ENCODE measurements around the gene OXT.

The OXT gene

GRCh38 chr20:3101737-3102574 lies 30.5 kb downstream of the OXT start:
- DNase-seq (ENCODE audit: low read depth, low spot score), result no peak
- H3K4me3 ChIP-seq, result no peak overlapping the region

GRCh38 chr20:3102575-3103368 lies 31.4 kb downstream of the OXT start:
- TF ChIP-seq EZH2 (IDR thresholded peaks at IDR 0.05) (no peak), FOXP2 (optimal IDR thresholded peaks at IDR 0.05; ENCODE audit: control extremely low read depth, extremely low read length, insufficient read depth) (no peak), POLR2AphosphoS5 (IDR thresholded peaks at IDR 0.05; ENCODE audit: borderline replicate concordance, low read depth, low read length) (no peak)
- no peak overlapping the region for H3K4me3 ChIP-seq
- no peak overlapping the region for H3K27ac ChIP-seq
- no peak for DNase-seq (ENCODE audit: low read depth, low spot score)
- no peak overlapping the region for H3K9ac ChIP-seq (ENCODE audit: insufficient read length)
- H3K36me3 ChIP-seq (ENCODE audit: insufficient read depth, low read length), result no peaks in the 10 kb centered on the region
- H3K9me3 ChIP-seq (ENCODE audit: low read depth, low read length), result no peaks in the 10 kb centered on the region

More at GRCh38 chr20:3101737-3102574, 30.5 kb downstream of the OXT start:
- no peak overlapping the region for H3K9ac ChIP-seq (ENCODE audit: insufficient read length)
- no peaks in the 10 kb centered on the region for H3K36me3 ChIP-seq (ENCODE audit: insufficient read depth, low read length)
- no peak for TF ChIP-seq FOXP2 (optimal IDR thresholded peaks at IDR 0.05; ENCODE audit: control extremely low read depth, extremely low read length, insufficient read depth)
- no peak for TF ChIP-seq EZH2 (IDR thresholded peaks at IDR 0.05)
- no peak for TF ChIP-seq POLR2AphosphoS5 (IDR thresholded peaks at IDR 0.05; ENCODE audit: borderline replicate concordance, low read depth, low read length)
- no peak overlapping the region for H3K27ac ChIP-seq
- no peaks in the 10 kb centered on the region for H3K9me3 ChIP-seq (ENCODE audit: low read depth, low read length)

- no peaks in the 10 kb centered on the region for H3K9me3 ChIP-seq (ENCODE audit: low read depth, low read length)
- H3K27ac ChIP-seq, result no peak overlapping the region
- no peak for TF ChIP-seq EZH2 (IDR thresholded peaks at IDR 0.05)
- TF ChIP-seq POLR2AphosphoS5 (IDR thresholded peaks at IDR 0.05; ENCODE audit: borderline replicate concordance, low read depth, low read length), result no peak
- no peak for TF ChIP-seq FOXP2 (optimal IDR thresholded peaks at IDR 0.05; ENCODE audit: control extremely low read depth, extremely low read length, insufficient read depth)
- H3K36me3 ChIP-seq (ENCODE audit: insufficient read depth, low read length), result no peaks in the 10 kb centered on the region
- DNase-seq (ENCODE audit: low read depth, low spot score), result no peak
- H3K9ac ChIP-seq (ENCODE audit: insufficient read length), result no peak overlapping the region
- H3K4me3 ChIP-seq, result no peak overlapping the region
Measured at GRCh38 chr20:3103369-3104032, 32.1 kb downstream of the OXT start.

- TF ChIP-seq POLR2AphosphoS5 (IDR thresholded peaks at IDR 0.05; ENCODE audit: borderline replicate concordance, low read depth, low read length) (no peak), FOXP2 (optimal IDR thresholded peaks at IDR 0.05; ENCODE audit: control extremely low read depth, extremely low read length, insufficient read depth) (no peak), EZH2 (IDR thresholded peaks at IDR 0.05) (no peak)
- no peak overlapping the region for H3K4me3 ChIP-seq
- no peaks in the 10 kb centered on the region for H3K9me3 ChIP-seq (ENCODE audit: low read depth, low read length)
- H3K9ac ChIP-seq (ENCODE audit: insufficient read length), result no peak overlapping the region
- H3K27ac ChIP-seq, result no peak overlapping the region
- no peaks in the 10 kb centered on the region for H3K36me3 ChIP-seq (ENCODE audit: insufficient read depth, low read length)
- no peak for DNase-seq (ENCODE audit: low read depth, low spot score)
Measured at GRCh38 chr20:3105256-3106137, 34.1 kb downstream of the OXT start.

GRCh38 chr20:3106185-3106584 lies 34.8 kb downstream of the OXT start:
- Histone ChIP-seq H3K27ac (no peak overlapping the region), H3K9ac (ENCODE audit: insufficient read length) (no peak overlapping the region), H3K9me3 (ENCODE audit: low read depth, low read length) (no peaks in the 10 kb centered on the region), H3K4me3 (no peak overlapping the region), H3K36me3 (ENCODE audit: insufficient read depth, low read length) (no peaks in the 10 kb centered on the region)
- TF ChIP-seq POLR2AphosphoS5 (IDR thresholded peaks at IDR 0.05; ENCODE audit: borderline replicate concordance, low read depth, low read length), result no peak
- no peak for TF ChIP-seq EZH2 (IDR thresholded peaks at IDR 0.05)
- TF ChIP-seq FOXP2 (optimal IDR thresholded peaks at IDR 0.05; ENCODE audit: control extremely low read depth, extremely low read length, insufficient read depth), result no peak
- DNase-seq (ENCODE audit: low read depth, low spot score), result no peak

- TF ChIP-seq POLR2AphosphoS5 (IDR thresholded peaks at IDR 0.05; ENCODE audit: borderline replicate concordance, low read depth, low read length) (no peak), FOXP2 (optimal IDR thresholded peaks at IDR 0.05; ENCODE audit: control extremely low read depth, extremely low read length, insufficient read depth) (no peak), EZH2 (IDR thresholded peaks at IDR 0.05) (no peak)
Measured at GRCh38 chr20:3106658-3107463, 35.4 kb downstream of the OXT start.

GRCh38 chr20:3107464-3108025 lies 36.1 kb downstream of the OXT start:
- TF ChIP-seq POLR2AphosphoS5 (IDR thresholded peaks at IDR 0.05; ENCODE audit: borderline replicate concordance, low read depth, low read length) (no peak), EZH2 (IDR thresholded peaks at IDR 0.05) (no peak), FOXP2 (optimal IDR thresholded peaks at IDR 0.05; ENCODE audit: control extremely low read depth, extremely low read length, insufficient read depth) (no peak)
- H3K4me3 ChIP-seq, result no peak overlapping the region
- no peaks in the 10 kb centered on the region for H3K36me3 ChIP-seq (ENCODE audit: insufficient read depth, low read length)
- no peak overlapping the region for H3K27ac ChIP-seq
- H3K9ac ChIP-seq (ENCODE audit: insufficient read length), result no peak overlapping the region
- no peak for DNase-seq (ENCODE audit: low read depth, low spot score)
- no peaks in the 10 kb centered on the region for H3K9me3 ChIP-seq (ENCODE audit: low read depth, low read length)

More at GRCh38 chr20:3106658-3107463, 35.4 kb downstream of the OXT start:
- no peaks in the 10 kb centered on the region for H3K36me3 ChIP-seq (ENCODE audit: insufficient read depth, low read length)
- no peak overlapping the region for H3K27ac ChIP-seq
- no peak overlapping the region for H3K4me3 ChIP-seq
- H3K9me3 ChIP-seq (ENCODE audit: low read depth, low read length), result no peaks in the 10 kb centered on the region
- H3K9ac ChIP-seq (ENCODE audit: insufficient read length), result no peak overlapping the region
- DNase-seq (ENCODE audit: low read depth, low spot score), result no peak

All from SK-N-MC (cell line).